NCI-H146 (cell line): Measurements from ENCODE around the gene HOXD3.

Experiments used
- DNase-seq: peaks from one replicate; lab custom pipeline; 2025; lab: John Stamatoyannopoulos, UW

HOXD3 gene

GRCh38 chr2:176177580-176178037, 20.5 kb downstream of the HOXD3 start:
- DNase-seq = peak; percentile 73

GRCh38 chr2:176178038-176178756, 21.1 kb downstream of the HOXD3 start:
- peak; percentile 69 for DNase-seq

- no peak for DNase-seq
These were observed 21.7 kb downstream of the HOXD3 start for GRCh38 chr2:176178757-176179295.

- DNase-seq = no peak
These were observed 24.4 kb downstream of the HOXD3 start for GRCh38 chr2:176181551-176181950.

GRCh38 chr2:176182671-176183070, 25.6 kb downstream of the HOXD3 start:
- no peak for DNase-seq

- DNase-seq = no peak
These were observed 27.6 kb downstream of the HOXD3 start for GRCh38 chr2:176184749-176185148.

- DNase-seq = no peak
These were observed 28.9 kb downstream of the HOXD3 start for GRCh38 chr2:176186024-176186423.

- DNase-seq = peak; percentile 35
These were observed 30.2 kb downstream of the HOXD3 start for GRCh38 chr2:176187200-176187898.

- DNase-seq = peak; percentile 76
These were observed 31.0 kb downstream of the HOXD3 start, which contains the start of gene HOXD1 for GRCh38 chr2:176187899-176188773. Gene HOXD1 (plus strand): TSS chr2:176188668. CDS start chr2:176188802, 134 bp downstream.

GRCh38 chr2:176188774-176189680, 31.9 kb downstream of the HOXD3 start:
- peak; percentile 68 for DNase-seq

- peak; percentile 14 for DNase-seq
These were observed 32.9 kb downstream of the HOXD3 start for GRCh38 chr2:176189681-176190641.

GRCh38 chr2:176192351-176192750, 35.2 kb downstream of the HOXD3 start:
- DNase-seq = peak; percentile 10

GRCh38 chr2:176193048-176193447, 35.9 kb downstream of the HOXD3 start:
- DNase-seq = peak; percentile 15

GRCh38 chr2:176199902-176200301, 42.8 kb downstream of the HOXD3 start:
- DNase-seq = no peak

GRCh38 chr2:176200971-176201370, 43.9 kb downstream of the HOXD3 start:
- DNase-seq = no peak

- no peak for DNase-seq
These were observed 45.4 kb downstream of the HOXD3 start for GRCh38 chr2:176202491-176202890.

GRCh38 chr2:176205126-176205525, 48.0 kb downstream of the HOXD3 start:
- no peak for DNase-seq

- no peak for DNase-seq
These were observed 49.0 kb downstream of the HOXD3 start for GRCh38 chr2:176206136-176206535.

GRCh38 chr2:176206682-176207081, 49.6 kb downstream of the HOXD3 start:
- DNase-seq = no peak

- no peak for DNase-seq
These were observed 54.0 kb downstream of the HOXD3 start for GRCh38 chr2:176211110-176211509.
